HCT116 (cell line): ENCODE measurements around the gene SNRNP27. TPM values are rescaled to one million over a fixed set of nuclear protein-coding genes. Genes with fewer than 3 reads are reported as not detected.
"Not testable (repeated sequence)": the region's sequence is repeated elsewhere in the genome, so short reads cannot be mapped to it uniquely, and the experiment has no call there.

Experiments used
- ATAC-seq: fragments of 200-7000 bp; cut with Tn5 transposase; 2 replicates; pipeline ENCODE4 v1.9.1; 2020; ENCODE audit warnings: mild to moderate bottlenecking, moderate library complexity
- BruUV-seq: library from RNA; stranded (reverse); fragments of 400-500 nt; replicated peaks from 2 replicates; lab custom pipeline; 2021; lab: Mats Ljungman, UMichigan
- CTCF ChIA-PET: fragments of 300-600 bp; sonication (Branson Sonifier 250); formaldehyde crosslinking; loops from one replicate; lab custom pipeline; 2021; ENCODE audit warnings: antibody characterized with exemption; lab: Charles Lee
- POLR2A ChIA-PET: fragments of 300-600, 350-600 bp; sonication (Branson Sonifier 250); formaldehyde crosslinking; loops from one replicate; lab custom pipeline; 2021; ENCODE audit warnings: antibody characterized with exemption; lab: Charles Lee
- RAD21 ChIA-PET, 2 experiments: fragments of 300-600 bp; sonication (Branson Sonifier 250); formaldehyde crosslinking; loops; one replicate each; lab custom pipeline; 2023; ENCODE audit warnings: low total read pairs in 2 of 2; ENCODE audit not compliant: uncharacterized antibody in 2 of 2, unreplicated experiment in 2 of 2, low non-redundant PET in 1 of 2; lab: Charles Lee
- DNase-seq: peaks from one replicate; pipeline ENCODE4 v3.0.0-alpha.2; 2010; ENCODE audit warnings: low read depth, low spot score
- H2AFZ ChIP-seq: fragments of 200-600 bp; shearing (Covaris generic), sonication (generic); 2 replicates; pipeline ENCODE4 v1.6.1; 2017; ENCODE audit warnings: low read depth, mixed run types, mixed read lengths, antibody characterized with exemption, low read length; ENCODE audit not compliant: poor library complexity, severe bottlenecking
- H3K27ac ChIP-seq: 2 replicates; pipeline ENCODE4 v1.5.1; 2012; ENCODE audit warnings: low read depth, low read length
- H3K27me3 ChIP-seq: fragments of 200-600 bp; sonication (generic); 2 replicates; pipeline ENCODE4 v1.6.1; 2016; ENCODE audit warnings: mixed run types, low read length, mixed read lengths; ENCODE audit not compliant: insufficient read depth
- H3K36me3 ChIP-seq, 2 experiments: fragments of 200-500 bp in 1 of 2; fragments of 200-600 bp in 1 of 2; sonication (Bioruptor generic) in 1 of 2; sonication (generic) in 1 of 2; 2 replicates each; pipeline versions ENCODE4 v1.5.1 to v1.6.1; 2014 to 2016; ENCODE audit warnings: low read length in 2 of 2, inconsistent platforms in 1 of 2, mixed read lengths in 1 of 2, mixed run types in 1 of 2; ENCODE audit not compliant: insufficient read depth in 2 of 2, control insufficient read depth in 1 of 2
- H3K4me1 ChIP-seq, 2 experiments: fragments of 200-600 bp in 1 of 2; sonication (generic) in 1 of 2; 2 replicates each; pipeline versions ENCODE4 v1.5.1 to v1.6.1; 2012 to 2017; ENCODE audit warnings: low read length in 2 of 2, inconsistent platforms in 1 of 2, mild to moderate bottlenecking in 1 of 2, mixed read lengths in 1 of 2, mixed run types in 1 of 2, moderate library complexity in 1 of 2; ENCODE audit not compliant: insufficient read depth in 2 of 2, control insufficient read depth in 1 of 2
- H3K4me2 ChIP-seq: fragments of 200-600 bp; sonication (generic); 2 replicates; pipeline ENCODE4 v1.6.1; 2017; ENCODE audit warnings: mixed run types, low read length, mixed read lengths
- H3K4me3 ChIP-seq, 2 experiments: fragments of 200-600 bp in 1 of 2; sonication (generic) in 1 of 2; replicated peaks in 1 of 2; 2 replicates each; pipeline ENCODE4 v1.5.1; 2011 to 2016; ENCODE audit warnings: low read length in 2 of 2, control low read depth in 1 of 2, low read depth in 1 of 2, mild to moderate bottlenecking in 1 of 2, mixed read lengths in 1 of 2, mixed run types in 1 of 2
- H3K79me2 ChIP-seq: fragments of 200-600 bp; sonication (generic); 2 replicates; pipeline ENCODE4 v1.6.1; 2017; ENCODE audit warnings: mild to moderate bottlenecking, mixed run types, low read length, moderate library complexity, mixed read lengths; ENCODE audit not compliant: insufficient read depth
- H3K9ac ChIP-seq: fragments of 200-600 bp; sonication (generic); 2 replicates; pipeline ENCODE4 v1.6.1; 2016; ENCODE audit warnings: low read length, mixed read lengths
- H3K9me2 ChIP-seq: fragments of 200-600 bp; sonication (generic), shearing (Covaris generic); 2 replicates; pipeline ENCODE4 v1.6.1; 2017; ENCODE audit warnings: mixed run types, mild to moderate bottlenecking, moderate library complexity; ENCODE audit not compliant: insufficient read depth
- H3K9me3 ChIP-seq, 2 experiments: fragments of 200-500 bp in 1 of 2; fragments of 200-600 bp in 1 of 2; sonication (Bioruptor generic) in 1 of 2; sonication (generic) in 1 of 2; 2 replicates each; pipeline ENCODE4 v1.6.1; 2014 to 2017; ENCODE audit warnings: low read length in 2 of 2, mixed read lengths in 2 of 2, inconsistent platforms in 1 of 2, low read depth in 1 of 2, mild to moderate bottlenecking in 1 of 2, mixed run types in 1 of 2, moderate library complexity in 1 of 2; ENCODE audit not compliant: control insufficient read depth in 1 of 2, insufficient read depth in 1 of 2
- H4K20me1 ChIP-seq: fragments of 200-600 bp; sonication (generic), shearing (Covaris generic); 2 replicates; pipeline ENCODE4 v1.6.1; 2017; ENCODE audit warnings: mixed run types, mild to moderate bottlenecking, moderate library complexity; ENCODE audit not compliant: insufficient read depth
- CBX3 ChIP-seq: IDR thresholded peaks from 2 replicates; pipeline ENCODE4 v1.6.1; 2012; ENCODE audit warnings: low read depth
- EZH2 ChIP-seq: fragments of 200-600 bp; sonication (generic); IDR thresholded peaks from 2 replicates; pipeline ENCODE4 v1.6.1; 2017; ENCODE audit warnings: antibody characterized with exemption, mixed run types
- EZH2phosphoT487 ChIP-seq: fragments of 200-600 bp; IDR thresholded peaks from 2 replicates; pipeline ENCODE4 v1.6.1; 2018; ENCODE audit warnings: antibody characterized with exemption, borderline replicate concordance
- MAX ChIP-seq: IDR thresholded peaks from 2 replicates; pipeline ENCODE4 v1.6.1; 2012
- ZNF274 ChIP-seq: fragments of 200-500 bp; sonication (Bioruptor generic); IDR thresholded peaks from 2 replicates; pipeline ENCODE4 v1.6.1; 2014; ENCODE audit warnings: mild to moderate bottlenecking, low read depth, low read length, inconsistent platforms
- intact Hi-C: fragments of 100-400 bp; cut with micrococcal nuclease; formaldehyde crosslinking; loops from 2 replicates; pipeline ENCODE4 v1.10.0; 2022
- total RNA-seq: library from RNA; stranded (reverse); gene quantifications from one replicate; pipeline ENCODE4 v1.2.1, GENCODE V29; 2021; ENCODE audit not compliant: unreplicated experiment
- TF ChIP-seq, protein P1 (sequence below): IDR thresholded peaks from 2 replicates; pipeline ENCODE4 v1.6.1; 2012; ENCODE audit warnings: low read depth
- TF ChIP-seq, protein P2 (sequence below), 3 experiments: fragments of 200-600 bp in 1 of 3; sonication (generic) in 1 of 3; IDR thresholded peaks in 2 of 3; conservative IDR thresholded peaks in 1 of 3; 2 replicates each; pipeline ENCODE4 v1.5.1; 2012 to 2017; ENCODE audit warnings: low read depth in 2 of 3, low read length in 2 of 3, antibody characterized with exemption in 1 of 3, borderline replicate concordance in 1 of 3, control low read depth in 1 of 3, mild to moderate bottlenecking in 1 of 3, mixed read lengths in 1 of 3, mixed run types in 1 of 3, moderate library complexity in 1 of 3; ENCODE audit not compliant: insufficient read depth in 1 of 3

Gene SNRNP27
- total RNA-seq, 1 experiment from 2014 or later = 44.4 TPM

- RAD21 ChIA-PET = no interaction called here
- no peaks in the 10 kb centered on the region for H3K27me3 ChIP-seq
- ATAC-seq = no peak
- no peak overlapping the region for H3K4me2 ChIP-seq
- H3K9me3 ChIP-seq = no peaks in the 10 kb centered on the region
- POLR2A ChIA-PET = no interaction called here
- peaks cover 19 to 28% of the 10 kb centered on the region in 2 experiments for H3K4me1 ChIP-seq
- CTCF ChIA-PET = no interaction called here
- TF ChIP-seq CBX3 = no peak
- TF ChIP-seq ZNF274 = no peak
- TF ChIP-seq, protein P1, sequence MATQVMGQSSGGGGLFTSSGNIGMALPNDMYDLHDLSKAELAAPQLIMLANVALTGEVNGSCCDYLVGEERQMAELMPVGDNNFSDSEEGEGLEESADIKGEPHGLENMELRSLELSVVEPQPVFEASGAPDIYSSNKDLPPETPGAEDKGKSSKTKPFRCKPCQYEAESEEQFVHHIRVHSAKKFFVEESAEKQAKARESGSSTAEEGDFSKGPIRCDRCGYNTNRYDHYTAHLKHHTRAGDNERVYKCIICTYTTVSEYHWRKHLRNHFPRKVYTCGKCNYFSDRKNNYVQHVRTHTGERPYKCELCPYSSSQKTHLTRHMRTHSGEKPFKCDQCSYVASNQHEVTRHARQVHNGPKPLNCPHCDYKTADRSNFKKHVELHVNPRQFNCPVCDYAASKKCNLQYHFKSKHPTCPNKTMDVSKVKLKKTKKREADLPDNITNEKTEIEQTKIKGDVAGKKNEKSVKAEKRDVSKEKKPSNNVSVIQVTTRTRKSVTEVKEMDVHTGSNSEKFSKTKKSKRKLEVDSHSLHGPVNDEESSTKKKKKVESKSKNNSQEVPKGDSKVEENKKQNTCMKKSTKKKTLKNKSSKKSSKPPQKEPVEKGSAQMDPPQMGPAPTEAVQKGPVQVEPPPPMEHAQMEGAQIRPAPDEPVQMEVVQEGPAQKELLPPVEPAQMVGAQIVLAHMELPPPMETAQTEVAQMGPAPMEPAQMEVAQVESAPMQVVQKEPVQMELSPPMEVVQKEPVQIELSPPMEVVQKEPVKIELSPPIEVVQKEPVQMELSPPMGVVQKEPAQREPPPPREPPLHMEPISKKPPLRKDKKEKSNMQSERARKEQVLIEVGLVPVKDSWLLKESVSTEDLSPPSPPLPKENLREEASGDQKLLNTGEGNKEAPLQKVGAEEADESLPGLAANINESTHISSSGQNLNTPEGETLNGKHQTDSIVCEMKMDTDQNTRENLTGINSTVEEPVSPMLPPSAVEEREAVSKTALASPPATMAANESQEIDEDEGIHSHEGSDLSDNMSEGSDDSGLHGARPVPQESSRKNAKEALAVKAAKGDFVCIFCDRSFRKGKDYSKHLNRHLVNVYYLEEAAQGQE = no peak
- TF ChIP-seq EZH2 = no peak
- TF ChIP-seq MAX = no peak
- TF ChIP-seq, protein P2, sequence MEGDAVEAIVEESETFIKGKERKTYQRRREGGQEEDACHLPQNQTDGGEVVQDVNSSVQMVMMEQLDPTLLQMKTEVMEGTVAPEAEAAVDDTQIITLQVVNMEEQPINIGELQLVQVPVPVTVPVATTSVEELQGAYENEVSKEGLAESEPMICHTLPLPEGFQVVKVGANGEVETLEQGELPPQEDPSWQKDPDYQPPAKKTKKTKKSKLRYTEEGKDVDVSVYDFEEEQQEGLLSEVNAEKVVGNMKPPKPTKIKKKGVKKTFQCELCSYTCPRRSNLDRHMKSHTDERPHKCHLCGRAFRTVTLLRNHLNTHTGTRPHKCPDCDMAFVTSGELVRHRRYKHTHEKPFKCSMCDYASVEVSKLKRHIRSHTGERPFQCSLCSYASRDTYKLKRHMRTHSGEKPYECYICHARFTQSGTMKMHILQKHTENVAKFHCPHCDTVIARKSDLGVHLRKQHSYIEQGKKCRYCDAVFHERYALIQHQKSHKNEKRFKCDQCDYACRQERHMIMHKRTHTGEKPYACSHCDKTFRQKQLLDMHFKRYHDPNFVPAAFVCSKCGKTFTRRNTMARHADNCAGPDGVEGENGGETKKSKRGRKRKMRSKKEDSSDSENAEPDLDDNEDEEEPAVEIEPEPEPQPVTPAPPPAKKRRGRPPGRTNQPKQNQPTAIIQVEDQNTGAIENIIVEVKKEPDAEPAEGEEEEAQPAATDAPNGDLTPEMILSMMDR (IDR thresholded peaks at IDR 0.05 in 2 of 3, conservative IDR thresholded peaks at IDR 0.05 in 1 of 3; ENCODE audit: borderline replicate concordance in 1 of 3, insufficient read depth in 1 of 3, low read depth in 2 of 3, low read length in 2 of 3) = no peak
- TF ChIP-seq EZH2phosphoT487 = no peak
- BruUV-seq = no TSS peak
- no peak overlapping the region for H3K4me3 ChIP-seq
- no peaks in the 10 kb centered on the region for H3K36me3 ChIP-seq
- no peak overlapping the region for H2AFZ ChIP-seq
- H3K9me2 ChIP-seq = no peaks in the 10 kb centered on the region
- intact Hi-C loops = no loop called here
- H3K9ac ChIP-seq = no peak overlapping the region
- H3K79me2 ChIP-seq = no peaks in the 10 kb centered on the region
- H3K27ac ChIP-seq = no peak overlapping the region
- DNase-seq = no peak
- no peaks in the 10 kb centered on the region for H4K20me1 ChIP-seq
These were observed 56.5 kb downstream of the SNRNP27 start for GRCh38 chr2:69950241-69950640.

- H3K9ac ChIP-seq, DNase-seq, H3K27ac ChIP-seq, H2AFZ ChIP-seq, H3K4me2 ChIP-seq, H3K4me3 ChIP-seq, H4K20me1 ChIP-seq, H3K9me2 ChIP-seq, ATAC-seq, H3K79me2 ChIP-seq, H3K36me3 ChIP-seq, intact Hi-C loops, RAD21 ChIA-PET, H3K27me3 ChIP-seq, POLR2A ChIA-PET, H3K9me3 ChIP-seq, BruUV-seq: not testable (repeated sequence)
- H3K4me1 ChIP-seq = peaks cover 19 to 28% of the 10 kb centered on the region in 2 experiments
- CTCF ChIA-PET = interaction anchor here (0.7 kb wide), 1 partner anchor 11 kb away, joined by 4 read pairs; the partner anchor contains the start of gene ASPRV1
These were observed 56.9 kb downstream of the SNRNP27 start for GRCh38 chr2:69950671-69951070.
